Caco-2 (cell line): Measurements from ENCODE around the gene DLG4. TPM values are rescaled to one million over a fixed set of nuclear protein-coding genes. Genes with fewer than 3 reads are reported as not detected.

Source experiments
- BruUV-seq: library from RNA; stranded (reverse); fragments of 400-500 nt; replicated peaks from 2 replicates; lab custom pipeline; 2021; lab: Mats Ljungman, UMichigan
- CTCF ChIA-PET: fragments of 300-600 bp; sonication (Branson Sonifier 250); formaldehyde crosslinking; loops from one replicate; lab custom pipeline; 2022; ENCODE audit warnings: antibody characterized with exemption; lab: Charles Lee
- POLR2A ChIA-PET: fragments of 300-600 bp; sonication (Branson Sonifier 250); formaldehyde crosslinking; loops from one replicate; lab custom pipeline; 2022; ENCODE audit warnings: antibody characterized with exemption; lab: Charles Lee
- DNase-seq, 2 experiments: peaks; one replicate each; pipeline versions ENCODE4 v3.0.0 to v3.0.0-alpha.2; 2020 to 2022
- H3K27me3 ChIP-seq: replicated peaks from 2 replicates; pipeline ENCODE4 v1.6.0; 2011; ENCODE audit warnings: low read length; ENCODE audit not compliant: control insufficient read depth, insufficient read depth
- H3K36me3 ChIP-seq: 2 replicates; pipeline ENCODE4 v1.5.1; 2011; ENCODE audit warnings: low read length; ENCODE audit not compliant: control insufficient read depth, insufficient read depth
- H3K4me1 ChIP-seq: fragments of 250-450 bp; sonication (Bioruptor Pico); 2 replicates; pipeline ENCODE4 v1.5.1; 2020; ENCODE audit warnings: mild to moderate bottlenecking
- H3K4me3 ChIP-seq: 2 replicates; pipeline ENCODE4 v1.5.1; 2011; ENCODE audit warnings: low read depth, mild to moderate bottlenecking, control low read depth, low read length
- H3K9me3 ChIP-seq: fragments of 250-450 bp; sonication (Bioruptor Pico); 2 replicates; pipeline ENCODE4 v1.5.1; 2020; ENCODE audit warnings: mild to moderate bottlenecking, moderate library complexity
- H3K27ac Mint-ChIP-seq: one replicate; pipeline ENCODE4 v1.8.0; 2022; ENCODE audit warnings: mixed read lengths; ENCODE audit not compliant: unreplicated experiment
- H3K27me3 Mint-ChIP-seq: one replicate; pipeline ENCODE4 v1.8.0; 2022; ENCODE audit warnings: mixed read lengths; ENCODE audit not compliant: insufficient read depth, unreplicated experiment
- H3K36me3 Mint-ChIP-seq: one replicate; pipeline ENCODE4 v1.8.0; 2022; ENCODE audit warnings: mild to moderate bottlenecking, mixed read lengths; ENCODE audit not compliant: insufficient read depth, unreplicated experiment
- H3K4me1 Mint-ChIP-seq: one replicate; pipeline ENCODE4 v1.8.0; 2022; ENCODE audit warnings: low read depth, mixed read lengths; ENCODE audit not compliant: unreplicated experiment
- H3K4me3 Mint-ChIP-seq: one replicate; pipeline ENCODE4 v1.8.0; 2022; ENCODE audit warnings: mild to moderate bottlenecking, moderate library complexity, mixed read lengths; ENCODE audit not compliant: unreplicated experiment
- H3K9me3 Mint-ChIP-seq: one replicate; pipeline ENCODE4 v1.8.0; 2022; ENCODE audit warnings: mixed read lengths; ENCODE audit not compliant: unreplicated experiment
- CTCF ChIP-seq, 2 experiments: fragments of 200-600 bp in 1 of 2; IDR thresholded peaks; 1 replicate in 1 of 2; 2 replicates in 1 of 2; pipeline versions ENCODE4 v1.5.1 to v1.8.0; 2011 to 2022; ENCODE audit warnings: antibody characterized with exemption in 1 of 2, control low read depth in 1 of 2, inconsistent platforms in 1 of 2, low read depth in 1 of 2, low read length in 1 of 2, mild to moderate bottlenecking in 1 of 2, moderate library complexity in 1 of 2; ENCODE audit not compliant: insufficient read depth in 1 of 2, severe bottlenecking in 1 of 2, unreplicated experiment in 1 of 2
- intact Hi-C: fragments of 100-400 bp; cut with micrococcal nuclease; formaldehyde crosslinking; loops from one replicate; pipeline ENCODE4 v1.10.0; 2022; ENCODE audit not compliant: unreplicated experiment
- total RNA-seq: library from RNA; stranded (reverse); gene quantifications from 2 replicates; pipeline ENCODE4 v1.2.3, GENCODE V29; 2022

The DLG4 gene
- total RNA-seq, 1 experiment from 2014 or later = 0.98 TPM

GRCh38 chr17:7213895-7214299 lies 5.7 kb downstream of the DLG4 start:
- Mint-ChIP-seq H3K4me3 (peak overlapping the region; percentile 80), H3K9me3 (no peaks in the 10 kb centered on the region), H3K4me1 (no peaks in the 10 kb centered on the region), H3K27ac (peak overlapping the region; percentile 98), H3K36me3 (peaks cover 20% of the 10 kb centered on the region), H3K27me3 (no peaks in the 10 kb centered on the region)
- Histone ChIP-seq H3K27me3 (no peaks in the 10 kb centered on the region), H3K4me3 (peak overlapping the region; percentile 22), H3K4me1 (peaks cover 4% of the 10 kb centered on the region; the same call in 1 of the 2 replicates), H3K36me3 (no peaks in the 10 kb centered on the region), H3K9me3 (no peaks in the 10 kb centered on the region)
- peak; percentile 76 to 83 for DNase-seq
- BruUV-seq = no TSS peak
- POLR2A ChIA-PET = interaction anchor here (0.6 to 0.8 kb wide), 2 partner anchors 48 to 1745 kb away, joined by 4 to 7 read pairs; no protein-coding TSS in a partner anchor
- intact Hi-C loops = no loop called here
- TF ChIP-seq CTCF (IDR thresholded peaks at IDR 0.05; ENCODE audit: insufficient read depth in 1 of 2, low read depth in 1 of 2, low read length in 1 of 2, severe bottlenecking in 1 of 2, unreplicated experiment in 1 of 2) = peak in 1 of 2 experiments; percentile 42
- CTCF ChIA-PET = interaction anchor here (0.8 to 2.9 kb wide), 5 partner anchors 23 to 178 kb away, joined by 3 to 13 read pairs (median 4); partner anchors contain the start of gene SLC16A13

- Histone ChIP-seq H3K36me3 (no peaks in the 10 kb centered on the region), H3K4me3 (no peak overlapping the region), H3K9me3 (no peaks in the 10 kb centered on the region), H3K27me3 (no peaks in the 10 kb centered on the region), H3K4me1 (peaks cover 4% of the 10 kb centered on the region; the same call in 1 of the 2 replicates)
- Mint-ChIP-seq H3K36me3 (peaks cover 23% of the 10 kb centered on the region), H3K4me1 (no peaks in the 10 kb centered on the region), H3K27ac (no peak overlapping the region), H3K9me3 (no peaks in the 10 kb centered on the region), H3K4me3 (no peak overlapping the region), H3K27me3 (no peaks in the 10 kb centered on the region)
- ChIA-PET CTCF (no interaction called here), POLR2A (no interaction called here)
- intact Hi-C loops = no loop called here
- no TSS peak for BruUV-seq
- DNase-seq = no peak
- TF ChIP-seq CTCF (IDR thresholded peaks at IDR 0.05; ENCODE audit: insufficient read depth in 1 of 2, low read depth in 1 of 2, low read length in 1 of 2, severe bottlenecking in 1 of 2, unreplicated experiment in 1 of 2) = no peak
Measured at GRCh38 chr17:7211491-7212273, 8.0 kb downstream of the DLG4 start.

GRCh38 chr17:7208754-7209460 lies 10.7 kb downstream of the DLG4 start:
- Histone ChIP-seq H3K27me3 (no peaks in the 10 kb centered on the region), H3K9me3 (no peaks in the 10 kb centered on the region), H3K4me1 (no peaks in the 10 kb centered on the region), H3K4me3 (no peak overlapping the region), H3K36me3 (no peaks in the 10 kb centered on the region)
- ChIA-PET CTCF (no interaction called here), POLR2A (no interaction called here)
- Mint-ChIP-seq H3K9me3 (no peaks in the 10 kb centered on the region), H3K4me1 (peaks cover 6% of the 10 kb centered on the region), H3K27me3 (no peaks in the 10 kb centered on the region), H3K36me3 (peaks cover 9% of the 10 kb centered on the region), H3K27ac (no peak overlapping the region), H3K4me3 (no peak overlapping the region)
- no peak for TF ChIP-seq CTCF (IDR thresholded peaks at IDR 0.05; ENCODE audit: insufficient read depth in 1 of 2, low read depth in 1 of 2, low read length in 1 of 2, severe bottlenecking in 1 of 2, unreplicated experiment in 1 of 2)
- intact Hi-C loops = no loop called here
- BruUV-seq = no TSS peak
- DNase-seq = no peak
